Right kidney (tissue), 1 donor: ENCODE data around the gene TAF1B.
A peak's percentile ranks its signal among the peaks of the same experiment; 100 is the strongest.

Experiments used
- DNase-seq: peaks from one replicate; pipeline ENCODE4 v3.0.0-alpha.2; 2016

Gene TAF1B

DNA sequence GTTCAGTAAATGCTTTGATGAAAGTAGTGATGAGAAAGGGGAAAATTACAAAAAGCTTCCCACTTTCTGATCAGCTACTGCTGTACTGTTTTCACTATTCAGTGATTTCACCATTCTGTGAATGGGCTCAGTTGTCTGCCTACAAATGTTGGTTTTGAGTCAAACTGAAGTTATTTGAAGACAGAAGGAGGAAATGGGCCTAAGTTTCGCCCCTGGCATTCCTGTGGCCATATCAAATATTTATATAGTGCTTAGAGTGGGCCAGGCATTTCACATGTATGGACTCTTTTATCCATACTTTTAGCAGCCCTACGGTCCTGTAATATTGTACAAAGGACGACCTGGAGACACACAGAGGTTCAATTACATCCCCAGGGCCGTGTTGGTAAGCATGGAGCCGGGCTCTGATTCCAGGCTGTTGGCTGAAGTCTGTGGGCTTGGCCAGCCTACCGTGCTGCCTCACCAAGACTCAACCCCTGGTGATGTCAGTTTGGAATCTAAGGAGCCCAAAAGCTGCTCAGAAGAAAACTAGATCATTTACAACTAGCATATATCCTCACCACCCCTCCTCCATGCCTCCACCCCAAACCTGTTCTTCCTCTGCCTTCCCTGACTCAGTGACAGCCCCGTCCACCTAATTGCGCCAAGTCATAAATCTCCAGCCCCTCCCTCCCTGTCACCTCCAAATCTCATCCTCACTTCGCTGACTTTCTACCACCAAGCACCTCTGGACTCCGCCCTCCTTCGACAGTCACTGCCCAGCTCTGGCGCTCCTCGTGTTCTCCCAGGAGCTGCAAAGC is 98.1 kb downstream of the TAF1B start:
- DNase-seq, result no peak

DNA sequence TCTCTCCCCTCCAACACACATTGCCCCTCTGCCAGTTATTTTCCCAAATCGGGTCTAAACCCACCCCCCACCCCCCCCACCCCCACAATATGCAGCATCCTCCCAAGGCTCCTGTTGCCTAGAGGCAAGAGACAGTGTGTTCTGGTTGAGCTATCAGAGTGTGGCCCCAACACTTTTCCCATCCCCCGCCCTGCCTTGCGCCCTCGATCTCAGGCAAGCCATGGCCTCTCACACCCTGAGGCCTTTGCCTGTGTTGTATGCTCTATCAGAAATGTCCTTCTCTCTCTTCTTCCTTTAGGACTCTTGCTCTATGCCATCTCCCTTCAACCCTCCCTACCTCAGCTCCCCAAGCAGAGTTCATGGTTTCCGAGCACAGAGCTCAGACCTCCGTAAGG is 98.7 kb downstream of the TAF1B start:
- DNase-seq, result no peak

DNA sequence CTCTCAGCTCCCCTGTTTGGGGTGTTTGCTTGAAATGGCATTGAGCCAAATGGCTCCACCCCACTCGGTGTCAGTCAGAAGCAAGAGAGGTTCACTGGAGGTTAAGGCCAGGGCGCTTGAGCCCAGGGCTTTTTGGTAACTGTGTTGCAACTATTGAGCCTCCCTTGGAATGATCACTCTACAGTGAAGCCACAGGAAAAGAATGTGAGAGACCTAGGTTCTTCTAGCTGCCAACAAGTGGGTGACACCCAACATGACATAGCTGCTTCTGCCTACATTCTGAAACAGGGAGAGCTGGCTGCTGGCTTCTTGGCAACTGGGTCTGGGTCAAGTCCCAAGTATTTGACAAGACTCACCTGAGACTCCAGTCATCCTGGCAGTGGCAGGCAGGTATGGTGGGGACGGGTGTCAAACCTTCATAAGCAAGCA is 101.1 kb downstream of the TAF1B start:
- DNase-seq, result no peak

DNA sequence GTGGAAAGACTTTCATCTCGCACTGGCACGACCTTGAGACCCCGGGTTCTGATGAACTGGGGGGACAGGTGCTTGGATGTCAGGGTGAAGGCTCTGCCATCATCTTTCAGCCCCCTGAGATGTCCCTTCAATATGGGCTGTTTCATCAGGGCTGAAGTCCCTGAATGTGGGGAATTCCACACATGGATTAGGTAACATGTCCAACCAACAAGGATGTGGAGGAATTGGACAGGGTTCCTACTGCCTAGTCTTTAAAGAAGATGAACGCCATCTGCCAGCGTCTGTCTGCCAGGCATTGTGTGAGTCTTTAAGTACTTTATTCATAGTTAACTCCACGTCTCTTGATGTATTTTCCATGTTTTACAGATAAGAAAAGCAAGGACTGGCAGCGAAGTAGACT is 102.3 kb downstream of the TAF1B start:
- DNase-seq, result no peak

DNA sequence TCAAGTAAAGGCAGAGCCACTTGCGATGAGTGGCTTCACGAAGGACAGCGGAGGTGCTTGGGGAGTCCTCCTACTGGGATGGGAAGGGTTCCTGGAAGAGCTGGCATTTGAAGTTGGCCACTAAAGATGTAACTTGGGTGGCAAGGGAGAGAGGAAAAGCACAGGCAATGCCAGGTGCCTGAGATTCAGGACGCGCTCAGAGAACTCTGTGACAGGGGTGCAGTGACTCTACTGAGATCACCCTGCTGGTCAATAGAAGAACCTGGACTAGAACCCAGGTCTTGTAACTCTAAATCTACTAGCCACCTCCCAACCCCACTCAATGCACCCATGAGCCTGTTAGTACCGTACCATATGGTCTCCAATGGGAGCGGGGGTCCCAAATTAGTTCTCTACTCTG is 102.8 kb downstream of the TAF1B start:
- DNase-seq, result no peak

DNA sequence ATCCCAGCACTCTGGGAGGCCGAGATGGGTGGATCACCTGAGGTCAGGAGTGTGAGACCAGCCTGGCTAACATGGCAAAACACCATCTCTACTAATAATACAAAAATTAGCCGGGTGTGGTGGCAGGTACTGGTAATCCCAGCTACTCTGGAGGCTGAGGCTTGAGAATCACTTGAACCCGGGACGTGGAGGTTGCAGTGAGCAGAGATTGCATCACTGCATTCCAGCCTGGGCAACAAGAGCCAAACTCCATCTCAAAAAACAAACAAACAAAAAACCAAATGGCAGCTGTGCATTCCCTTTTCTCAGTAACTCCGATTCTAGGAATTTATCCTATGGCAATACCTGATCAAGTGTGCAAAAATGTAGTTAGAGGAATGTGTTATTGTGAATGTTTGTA is 103.5 kb downstream of the TAF1B start:
- DNase-seq, result no peak

GRCh38 chr2:9948721-9949120 is 105.4 kb downstream of the TAF1B start:
- no peak for DNase-seq

DNA sequence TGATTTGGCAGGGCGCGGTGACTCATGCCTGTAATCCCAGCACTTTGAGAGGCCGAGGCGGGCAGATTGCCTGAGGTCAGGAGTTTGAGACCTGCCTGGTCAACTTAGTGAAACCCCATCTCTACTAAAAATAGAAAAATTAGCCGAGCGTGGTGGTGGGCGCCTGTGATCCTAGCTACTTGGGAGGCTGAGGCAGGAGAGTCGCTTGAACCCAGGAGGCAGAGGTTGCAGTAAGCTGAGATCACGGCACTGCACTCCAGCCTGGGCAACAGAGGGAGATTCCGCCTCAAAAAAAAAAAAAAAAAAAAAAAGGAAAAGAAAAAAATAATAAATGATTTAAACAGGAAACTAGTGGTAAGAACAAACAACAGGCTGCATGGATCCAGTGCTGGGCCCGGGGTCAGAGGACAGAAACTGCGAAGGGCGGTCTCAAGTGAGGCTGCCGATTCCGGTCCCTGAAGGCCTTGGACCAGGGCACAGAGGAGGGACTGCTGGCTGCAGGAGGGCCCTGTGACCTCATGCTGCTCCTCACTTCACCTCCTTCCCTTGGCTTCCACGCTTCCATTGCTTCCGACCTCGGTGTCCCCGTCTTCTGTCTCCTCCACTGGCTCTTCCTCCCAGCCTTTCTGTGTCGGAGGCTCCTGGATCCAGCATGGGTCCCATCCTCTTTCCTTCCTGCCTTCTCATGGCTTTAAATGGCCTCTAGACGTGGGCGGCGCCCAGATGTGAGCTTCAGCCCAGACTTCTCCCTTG is 106.1 kb downstream of the TAF1B start:
- no peak for DNase-seq

DNA sequence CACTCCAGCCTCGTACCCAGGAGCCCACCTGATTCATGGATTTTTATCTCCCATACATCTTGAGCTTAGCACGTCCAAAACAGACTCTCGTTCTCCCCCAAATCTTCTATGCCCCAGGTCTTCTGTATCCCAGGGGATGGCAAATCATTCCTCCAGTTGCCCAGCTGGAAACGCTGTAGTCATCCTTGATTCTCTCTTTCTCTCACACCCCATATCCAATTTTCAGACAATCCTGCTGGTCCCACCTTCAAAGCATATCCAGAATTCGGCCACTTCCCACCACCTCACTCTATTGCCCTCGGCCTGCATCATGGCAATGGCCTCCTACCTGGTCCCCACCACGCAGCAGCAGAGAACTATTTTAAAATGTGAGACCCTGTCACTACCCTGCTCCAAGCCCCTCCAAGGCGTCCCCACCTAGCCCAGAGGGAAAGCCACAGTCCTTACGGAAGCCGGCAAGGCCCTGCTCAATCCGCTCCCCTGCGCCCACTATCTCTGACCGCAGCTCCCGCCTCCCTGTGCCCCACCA is 106.8 kb downstream of the TAF1B start:
- DNase-seq, result no peak

GRCh38 chr2:9950521-9951271 is 107.4 kb downstream of the TAF1B start:
- DNase-seq, result peak; percentile 74

DNA sequence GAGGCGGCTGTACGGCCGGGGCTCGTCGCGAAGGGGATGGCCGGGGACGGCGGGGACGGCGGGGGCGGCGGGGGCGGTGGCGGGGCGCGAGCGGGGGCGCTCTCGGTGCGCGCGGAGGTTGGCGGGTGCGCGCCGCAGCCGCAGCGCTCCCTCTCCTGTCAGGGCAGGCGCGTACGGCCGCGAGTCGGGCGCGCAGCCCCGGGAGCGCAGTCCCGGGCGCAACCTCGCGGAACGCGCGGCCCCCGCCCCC is 107.9 kb downstream of the TAF1B start:
- no peak for DNase-seq

GRCh38 chr2:9951522-9952285 is 108.4 kb downstream of the TAF1B start, which contains the start of gene GRHL1:
GRHL1 (plus strand) TSS chr2:9951693; CDS start chr2:9951834, 141 bp downstream.
- DNase-seq, result peak; percentile 96

DNA sequence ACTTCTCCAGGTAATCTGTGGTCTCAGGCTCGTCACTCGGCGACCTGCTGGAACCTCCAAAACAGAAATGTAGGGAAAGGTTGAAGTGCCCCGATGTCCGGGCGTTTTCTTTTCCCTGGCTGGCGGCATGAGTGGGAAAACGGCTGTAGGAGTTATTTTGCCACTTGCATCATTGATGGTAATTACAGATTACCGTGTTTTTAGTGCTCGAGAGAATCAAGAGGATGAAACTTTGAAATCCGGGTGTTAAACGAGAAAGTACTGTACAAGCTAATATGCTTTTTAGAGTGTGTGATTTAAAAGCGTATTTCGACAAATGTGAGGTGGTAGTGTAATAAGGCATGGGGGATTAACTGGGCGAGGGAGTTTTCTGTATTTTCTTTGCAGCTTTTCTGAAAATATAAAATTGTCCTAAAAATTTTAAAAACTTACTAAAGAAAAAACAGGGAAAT is 109.0 kb downstream of the TAF1B start:
- DNase-seq, result no peak

- no peak for DNase-seq
These were observed 109.7 kb downstream of the TAF1B start for GRCh38 chr2:9952856-9953503.

DNA sequence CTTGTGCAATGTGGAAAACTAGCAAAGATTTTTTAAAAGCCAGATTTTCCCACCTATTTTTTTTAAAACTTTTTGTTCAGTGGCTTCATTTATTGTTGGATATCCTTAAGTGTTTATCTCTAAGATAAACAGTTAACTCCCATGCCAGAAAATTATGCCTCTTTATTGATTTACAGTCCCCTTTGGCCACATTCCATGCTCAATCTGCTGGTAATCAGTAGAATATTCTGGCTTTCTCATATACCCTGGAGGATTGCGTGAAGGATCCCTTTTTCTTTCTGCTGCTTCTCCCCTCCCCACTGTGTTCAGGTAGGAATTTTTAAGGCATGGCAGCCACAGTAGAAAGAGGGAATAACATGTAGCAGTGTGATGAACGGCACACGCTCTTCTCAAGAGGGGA is 110.9 kb downstream of the TAF1B start:
- no peak for DNase-seq

DNA sequence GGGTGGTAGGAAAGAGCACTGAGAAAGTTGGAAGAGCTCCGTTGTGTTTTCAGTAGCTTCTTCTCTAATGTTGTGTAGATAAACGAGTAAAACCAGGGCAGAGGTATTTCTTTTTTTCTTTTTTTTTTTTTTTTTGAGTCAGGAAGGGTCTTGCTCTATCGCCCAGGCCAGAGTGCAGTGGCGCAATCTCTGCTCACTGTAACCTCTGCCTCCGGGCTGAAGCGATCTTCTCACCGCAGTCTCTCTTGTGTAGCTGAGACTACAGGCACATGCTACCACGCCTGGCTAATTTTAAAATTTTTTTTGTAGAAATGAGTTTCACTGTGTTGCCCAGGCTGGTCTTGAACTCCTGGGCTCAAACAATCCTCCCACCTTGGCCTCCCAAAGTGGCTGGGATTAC is 114.8 kb downstream of the TAF1B start:
- DNase-seq, result no peak

DNA sequence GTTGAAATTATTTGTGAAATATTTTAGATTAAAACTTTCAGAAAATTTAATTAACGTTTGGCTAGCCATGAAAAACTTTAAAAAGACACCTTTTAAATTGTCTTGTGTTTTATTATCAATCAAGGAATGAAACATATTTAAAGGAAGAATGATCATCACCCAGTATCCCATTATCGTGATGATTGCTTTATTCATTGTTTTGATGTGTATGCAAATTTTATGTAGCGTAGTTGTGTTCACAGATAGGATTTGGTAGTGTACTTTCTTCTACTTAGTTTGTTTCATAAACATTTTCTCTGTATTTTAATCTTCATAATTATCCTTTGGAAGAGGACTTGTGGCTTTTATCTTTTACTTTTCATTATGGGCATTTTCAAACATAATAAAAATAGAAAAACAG is 116.0 kb downstream of the TAF1B start:
- DNase-seq, result no peak

DNA sequence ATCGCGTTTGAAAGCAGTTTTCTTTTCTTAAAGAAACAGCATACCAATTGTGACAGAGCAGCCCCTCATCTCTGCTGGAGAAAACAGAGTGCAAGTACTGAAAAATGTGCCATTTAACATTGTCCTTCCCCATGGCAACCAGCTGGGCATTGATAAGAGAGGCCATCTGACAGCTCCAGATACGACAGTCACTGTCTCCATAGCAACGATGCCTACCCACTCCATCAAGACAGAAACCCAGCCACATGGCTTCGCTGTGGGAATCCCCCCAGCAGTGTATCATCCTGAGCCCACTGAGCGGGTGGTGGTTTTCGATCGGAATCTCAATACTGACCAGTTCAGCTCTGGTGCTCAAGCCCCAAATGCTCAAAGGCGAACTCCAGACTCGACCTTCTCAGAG is 117.7 kb downstream of the TAF1B start:
- DNase-seq, result no peak

- DNase-seq, result no peak
These were observed 121.2 kb downstream of the TAF1B start for GRCh38 chr2:9964334-9964980.

GRCh38 chr2:9965119-9965822 is 122.0 kb downstream of the TAF1B start:
- DNase-seq, result no peak
